GM12891 (cell line): ENCODE measurements around the gene BTBD2.

ENCODE experiments used
- PAX5 ChIP-seq: IDR thresholded peaks from 2 replicates; pipeline ENCODE4 v1.6.1; 2011; ENCODE audit warnings: low read length, moderate library complexity, mild to moderate bottlenecking; ENCODE audit not compliant: insufficient read depth, severe bottlenecking
- POLR2A ChIP-seq: IDR thresholded peaks from 2 replicates; pipeline ENCODE4 v1.6.1; 2011; ENCODE audit warnings: low read depth, low read length, control low read depth
- POLR2AphosphoS5 ChIP-seq: IDR thresholded peaks from 2 replicates; pipeline ENCODE4 v1.6.1; 2011; ENCODE audit warnings: low read depth, low read length, control low read depth
- TAF1 ChIP-seq: IDR thresholded peaks from 2 replicates; pipeline ENCODE4 v1.6.1; 2011; ENCODE audit warnings: low read depth, low read length, control low read depth

DNA sequence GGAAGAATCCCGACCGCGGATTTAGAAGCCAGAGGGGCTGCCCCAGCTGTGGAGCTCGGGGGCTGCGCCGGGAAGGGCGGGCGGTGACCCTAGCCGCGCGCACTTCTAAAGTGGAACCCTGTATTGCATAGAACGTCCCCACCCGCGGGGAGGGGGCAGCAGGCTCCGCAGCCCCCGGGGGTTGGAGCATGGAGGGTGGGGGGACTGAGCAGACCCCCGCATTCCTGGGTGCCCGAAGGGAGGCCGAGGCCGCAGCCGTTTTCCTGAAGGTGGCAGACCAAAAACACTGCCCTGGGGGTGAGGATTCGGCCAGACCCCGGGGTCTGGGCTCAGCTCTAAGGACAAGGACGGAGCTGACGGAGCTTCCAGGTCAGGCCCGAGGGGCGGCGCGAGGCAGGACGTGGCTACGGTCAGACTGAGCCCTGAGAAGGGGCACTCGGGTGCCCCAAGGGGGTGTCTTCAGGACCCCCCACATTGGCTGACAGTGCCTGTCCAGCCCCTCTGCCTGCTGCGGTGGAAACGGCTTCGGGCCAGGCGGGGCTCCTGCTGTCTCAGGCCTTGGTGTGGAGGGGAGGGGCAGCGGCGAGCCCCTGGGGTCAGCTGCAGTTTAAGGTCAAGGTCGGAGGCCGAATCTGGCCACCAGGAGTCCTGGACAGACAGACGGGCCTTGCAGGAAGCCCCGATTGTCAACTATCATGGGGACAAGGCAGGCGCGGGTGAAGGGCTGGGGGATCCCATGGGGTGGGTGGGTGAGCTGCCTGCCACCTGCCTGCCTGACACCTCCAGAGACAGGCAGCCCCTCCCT lies 23.0 kb upstream of the BTBD2 start:
- no peak for TF ChIP-seq TAF1
- no peak for TF ChIP-seq POLR2A
- peak; percentile 13; the same call in 1 of the 2 replicates for TF ChIP-seq POLR2AphosphoS5
- no peak for TF ChIP-seq PAX5
